ENCODE results near the gene SLC22A14. TPM values are rescaled to one million over a fixed set of nuclear protein-coding genes. Genes with fewer than 3 reads are reported as not detected.

The SLC22A14 gene
- total RNA-seq, 1 experiment from 2014 or later, result not detected

GRCh38 chr3:38275658-38276057 lies 6.4 kb upstream of the SLC22A14 start:
- no peak for TF ChIP-seq CTCF (conservative IDR thresholded peaks at IDR 0.05)
- H2BK20ac ChIP-seq (ENCODE audit: low read depth, low read length, poor library complexity, severe bottlenecking), result no peak overlapping the region
- no peaks in the 10 kb centered on the region for H3K9me3 Mint-ChIP-seq
- no peak overlapping the region for H4K5ac ChIP-seq (ENCODE audit: insufficient read length, low read depth, low read length)
- no peak overlapping the region for H3K27ac ChIP-seq (ENCODE audit: insufficient read length, low read depth, low read length)
- peak overlapping the region in 1 of 3 experiments; percentile 94; a peak in 1 of 7 replicates for H3K27ac Mint-ChIP-seq
- H3K9me3 ChIP-seq (ENCODE audit: control insufficient read depth, low read depth, low read length), result no peaks in the 10 kb centered on the region
- no peak overlapping the region for H3K18ac ChIP-seq (ENCODE audit: insufficient read length, low read depth, low read length)
- no peak overlapping the region for H3K14ac ChIP-seq (ENCODE audit: insufficient read depth, low read length)
- no peaks in the 10 kb centered on the region; the same call in 1 of the 2 replicates for H3K4me1 ChIP-seq (ENCODE audit: insufficient read depth, low read length)
- no peak overlapping the region for H4K91ac ChIP-seq (ENCODE audit: insufficient read length, low read depth, low read length)
- H3T11ph ChIP-seq (ENCODE audit: low read length), result no peak overlapping the region
- H3K4me2 ChIP-seq (ENCODE audit: insufficient read depth, insufficient read length, low read length), result no peak overlapping the region
- H4K8ac ChIP-seq (replicated peaks; ENCODE audit: insufficient read length, low read depth, low read length), result no peak overlapping the region
- H2AK5ac ChIP-seq (ENCODE audit: insufficient read length, low read length), result no peak overlapping the region
- H3K4me3 Mint-ChIP-seq, result no peak overlapping the region
- 0 out of 7 replicates have a peak, but pooled peaks cover 0 to 2% (median 0%) of the 10 kb centered on the region in 3 experiments for H3K36me3 Mint-ChIP-seq (ENCODE audit: insufficient read depth in 1 of 3, low read depth in 3 of 3)
- H2BK120ac ChIP-seq (ENCODE audit: low read depth, low read length, poor library complexity, severe bottlenecking), result no peak overlapping the region
- no peak overlapping the region for H3K56ac ChIP-seq (ENCODE audit: insufficient read length, low read depth, low read length)
- H3K27me3 Mint-ChIP-seq (ENCODE audit: low read depth), result peaks cover 1% of the 10 kb centered on the region; the same call in 1 of the 2 replicates
- H2BK15ac ChIP-seq (ENCODE audit: low read depth, low read length), result no peak overlapping the region
- no peaks in the 10 kb centered on the region for H3K27me3 ChIP-seq (ENCODE audit: insufficient read depth, low read length)
- H3K4me1 Mint-ChIP-seq, result no peaks in the 10 kb centered on the region
- H2AFZ ChIP-seq (ENCODE audit: low read length), result no peak overlapping the region
- no peak for DNase-seq
- no peaks in the 10 kb centered on the region for H4K20me1 ChIP-seq (ENCODE audit: control insufficient read depth, insufficient read depth, insufficient read length)
- no peaks in the 10 kb centered on the region for H3K79me2 ChIP-seq (ENCODE audit: insufficient read depth, low read length)
- H2BK5ac ChIP-seq (ENCODE audit: insufficient read length, low read length), result no peak overlapping the region
- H3K9ac ChIP-seq (ENCODE audit: extremely low read depth, insufficient read length, low read length), result no peak overlapping the region
- WGBS (ENCODE audit: extremely low coverage, insufficient read length, low lambda C conversion rate), result no CpG with 5 or more reads among the region's 8 CpGs
- no peak overlapping the region for H2BK12ac ChIP-seq (ENCODE audit: insufficient read length, low read depth, low read length)
- no peaks in the 10 kb centered on the region for H3K23me2 ChIP-seq (ENCODE audit: insufficient read length, low read depth, low read length, poor library complexity, severe bottlenecking)
- no peak overlapping the region for H3K4ac ChIP-seq (ENCODE audit: low read depth, low read length)
- H3K79me1 ChIP-seq (ENCODE audit: insufficient read depth, low read depth, low read length, poor library complexity, severe bottlenecking), result no peaks in the 10 kb centered on the region
- H3K23ac ChIP-seq (ENCODE audit: insufficient read length, low read depth, low read length), result no peak overlapping the region

Measured in H9 (cell line).